Upper lobe of right lung (tissue), 1 donor: ENCODE measurements around the gene PFKFB4. TPM values are rescaled to one million over a fixed set of nuclear protein-coding genes. Genes with fewer than 3 reads are reported as not detected.

Source experiments
- ATAC-seq: fragments of 200-7000 bp; cut with Tn5 transposase; one replicate; pipeline ENCODE4 v1.9.1; 2020; ENCODE audit warnings: mild to moderate bottlenecking, moderate library complexity
- DNase-seq: peaks from one replicate; pipeline ENCODE4 v3.0.0-alpha.2; 2020
- H3K27ac ChIP-seq: fragments of 200-600 bp; one replicate; pipeline ENCODE4 v1.8.0; 2022
- H3K27me3 ChIP-seq: fragments of 200-600 bp; one replicate; pipeline ENCODE4 v1.8.0; 2022; ENCODE audit warnings: mild to moderate bottlenecking
- H3K36me3 ChIP-seq: fragments of 200-600 bp; one replicate; pipeline ENCODE4 v1.8.0; 2022
- H3K4me1 ChIP-seq: fragments of 200-600 bp; one replicate; pipeline ENCODE4 v1.8.0; 2022
- H3K4me3 ChIP-seq: fragments of 200-600 bp; one replicate; pipeline ENCODE4 v1.8.0; 2022; ENCODE audit warnings: mild to moderate bottlenecking
- H3K9me3 ChIP-seq: fragments of 200-600 bp; one replicate; pipeline ENCODE4 v1.8.0; 2022
- CTCF ChIP-seq: fragments of 200-600 bp; IDR thresholded peaks from one replicate; pipeline ENCODE4 v1.8.0; 2022; ENCODE audit warnings: antibody characterized with exemption
- intact Hi-C: fragments of 100-400 bp; cut with DNase I; formaldehyde crosslinking; loops from one replicate; pipeline ENCODE4 v1.11.0; 2022
- total RNA-seq: library from RNA; stranded (reverse); fragmentation: NEBNext Ultra II Directional; extraction: Animal tissue kit (Norgen Biotek cat#: 25700); gene quantifications from one replicate; pipeline ENCODE4 v1.2.1, GENCODE V29; 2021
- donor health status: DM: no; HTN: yes; CAD: no; lungs with severe emphysema.

Gene PFKFB4
- total RNA-seq, 1 donor from 2014 or later, result 11.0 TPM

DNA sequence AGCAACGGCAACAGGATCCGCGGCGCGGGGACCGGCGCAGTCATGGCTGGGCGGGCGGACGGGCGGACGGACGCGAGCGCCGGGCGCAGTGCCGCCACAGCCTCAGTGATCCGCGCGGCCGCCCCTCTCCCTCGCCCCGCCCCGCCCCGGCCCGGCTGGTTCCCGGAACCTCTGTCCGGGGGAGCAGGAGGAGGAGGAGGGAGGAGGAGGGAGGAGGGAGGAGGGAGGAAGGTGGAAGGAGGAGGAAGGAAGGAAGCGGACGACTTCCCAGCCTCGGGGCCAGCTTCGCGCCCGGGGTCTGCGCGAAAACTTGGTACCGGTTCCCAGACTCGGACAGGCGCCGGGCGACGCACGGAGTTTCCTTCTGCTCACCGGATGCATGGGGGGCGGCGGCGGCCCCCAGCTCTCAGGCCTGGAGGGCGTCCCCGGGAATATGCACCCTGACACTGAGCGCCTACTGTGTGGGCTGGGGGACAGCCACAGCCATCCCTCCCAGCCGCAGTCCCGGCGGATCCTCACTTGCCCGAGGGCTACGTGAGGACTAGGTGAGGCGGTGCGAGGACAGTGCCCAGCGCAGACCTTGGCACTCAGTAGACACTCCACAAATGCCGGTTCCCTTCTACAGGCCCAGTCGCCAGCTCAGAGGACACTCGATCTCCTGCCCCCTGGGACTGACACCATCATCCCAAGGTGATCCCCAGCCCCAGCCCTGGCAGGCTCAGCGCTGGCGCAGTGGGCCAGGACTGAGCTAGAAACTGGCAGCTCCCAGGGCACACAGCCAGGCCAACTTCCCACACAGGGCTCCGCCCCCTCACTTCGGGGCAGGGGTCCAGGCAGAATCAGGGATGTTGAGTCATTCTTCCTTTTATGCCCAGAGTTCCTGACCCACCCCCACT lies 52.3 kb downstream of the PFKFB4 start, which contains the start of gene SHISA5:
Gene SHISA5, minus strand, starts transcription at position 124 of the 896 bp plus-strand sequence. Its CDS starts 80 bp downstream, at position 44.
- intact Hi-C loops, result no loop called here
- Histone ChIP-seq H3K4me3 (peak within 1 kb of the TSS; percentile 67), H3K36me3 (no peaks in the 10 kb centered on the region), H3K9me3 (no peaks in the 10 kb centered on the region), H3K4me1 (peaks cover 21% of the 10 kb centered on the region), H3K27ac (peak within 1 kb of the TSS; percentile 91), H3K27me3 (no peaks in the 10 kb centered on the region)
- peak; percentile 89 for ATAC-seq
- peak; percentile 89 for DNase-seq
- no peak for TF ChIP-seq CTCF

GRCh38 chr3:48503401-48504050 lies 53.1 kb downstream of the PFKFB4 start:
- Histone ChIP-seq H3K27me3 (no peaks in the 10 kb centered on the region), H3K4me3 (peak overlapping the region; percentile 67), H3K9me3 (no peaks in the 10 kb centered on the region), H3K27ac (peak overlapping the region; percentile 91), H3K4me1 (peaks cover 21% of the 10 kb centered on the region), H3K36me3 (no peaks in the 10 kb centered on the region)
- peak; percentile 72 for DNase-seq
- intact Hi-C loops, result no loop called here
- no peak for TF ChIP-seq CTCF
- peak; percentile 5 for ATAC-seq

DNA sequence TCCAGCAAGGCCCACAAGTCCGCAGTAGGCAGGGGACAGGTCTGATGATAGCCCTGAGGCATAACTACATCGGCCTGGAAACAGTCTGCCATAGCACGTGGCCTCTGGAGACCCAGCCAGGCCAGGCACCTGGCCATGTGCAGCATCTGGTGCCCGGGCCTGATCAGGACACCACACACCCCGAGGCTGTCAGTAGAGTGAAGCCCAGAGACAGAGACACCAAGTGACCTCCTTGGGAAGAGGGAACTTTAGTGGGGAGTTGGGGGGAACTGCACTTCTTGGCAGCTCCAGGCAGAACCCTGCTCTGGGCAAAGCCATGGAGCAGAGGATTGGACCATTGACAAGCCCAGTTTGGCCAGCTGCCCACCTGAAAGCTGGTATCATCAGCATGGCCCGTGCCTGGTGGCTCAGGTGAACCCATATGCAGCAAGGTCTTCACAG lies 53.9 kb downstream of the PFKFB4 start:
- Histone ChIP-seq H3K36me3 (peaks cover 7% of the 10 kb centered on the region), H3K9me3 (no peaks in the 10 kb centered on the region), H3K27ac (peak overlapping the region; percentile 91), H3K4me3 (peak overlapping the region; percentile 67), H3K4me1 (peaks cover 20% of the 10 kb centered on the region), H3K27me3 (no peaks in the 10 kb centered on the region)
- no peak for TF ChIP-seq CTCF
- ATAC-seq, result no peak
- no peak for DNase-seq
- intact Hi-C loops, result no loop called here

DNA sequence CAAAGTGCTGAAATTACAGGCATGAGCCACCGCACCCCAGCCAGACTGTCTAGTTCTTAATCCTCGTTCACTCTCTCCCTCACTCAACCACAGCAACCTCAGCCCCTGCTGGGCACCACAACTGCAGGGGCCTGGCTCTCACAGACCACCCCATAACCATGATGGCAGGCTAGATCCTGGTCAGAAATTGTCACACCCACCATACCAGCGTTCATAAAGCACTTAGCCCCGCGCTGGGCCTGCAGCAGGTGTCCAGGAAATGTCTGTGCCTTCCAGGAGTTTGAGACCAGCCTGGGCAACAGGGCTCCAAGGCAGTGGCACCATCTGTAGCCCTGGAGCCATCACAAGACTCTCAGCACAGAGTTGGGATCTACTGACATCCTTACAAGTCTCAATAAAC lies 54.5 kb downstream of the PFKFB4 start:
- H3K9me3 ChIP-seq, result no peaks in the 10 kb centered on the region
- no peak overlapping the region for H3K4me3 ChIP-seq
- DNase-seq (no peak), ATAC-seq (no peak)
- H3K27me3 ChIP-seq, result no peaks in the 10 kb centered on the region
- intact Hi-C loops, result no loop called here
- H3K4me1 ChIP-seq, result peaks cover 14% of the 10 kb centered on the region
- peak overlapping the region; percentile 91 for H3K27ac ChIP-seq
- TF ChIP-seq CTCF, result no peak
- peaks cover 7% of the 10 kb centered on the region for H3K36me3 ChIP-seq

DNA sequence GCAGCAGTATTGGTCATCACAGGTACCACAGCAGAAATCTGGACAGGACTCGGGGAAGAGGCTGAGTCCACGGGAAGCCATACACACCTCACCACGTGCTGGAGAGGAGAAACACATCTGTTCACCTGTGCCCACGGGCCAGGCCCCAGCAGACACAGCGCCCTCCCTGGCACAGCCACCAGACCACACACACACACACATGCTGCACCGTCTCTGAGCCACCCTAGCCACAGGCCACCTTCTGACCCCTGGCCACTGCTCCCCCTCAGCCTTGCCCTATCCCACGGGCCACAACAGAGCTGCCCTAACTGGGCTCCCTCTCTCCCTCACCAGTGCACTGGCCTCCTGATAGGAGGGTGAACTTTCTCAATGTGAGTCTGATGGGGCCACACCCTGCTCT lies 55.4 kb downstream of the PFKFB4 start:
- H3K4me1 ChIP-seq, result peaks cover 14% of the 10 kb centered on the region
- DNase-seq, result no peak
- peaks cover 9% of the 10 kb centered on the region for H3K36me3 ChIP-seq
- no peak for TF ChIP-seq CTCF
- H3K27me3 ChIP-seq, result no peaks in the 10 kb centered on the region
- no peak for ATAC-seq
- H3K4me3 ChIP-seq, result no peak overlapping the region
- intact Hi-C loops, result no loop called here
- H3K27ac ChIP-seq, result no peak overlapping the region
- H3K9me3 ChIP-seq, result no peaks in the 10 kb centered on the region
